Amniotic stem cell (primary cell): ENCODE results near the gene SCGN.

Experiments
- DNase-seq: peaks from one replicate; lab custom pipeline; 2025; lab: John Stamatoyannopoulos, UW

Gene SCGN

GRCh38 chr6:25640891-25641290 lies 11.1 kb upstream of the SCGN start:
- no peak for DNase-seq

GRCh38 chr6:25641377-25641776 lies 10.6 kb upstream of the SCGN start:
- no peak for DNase-seq

GRCh38 chr6:25641940-25642666 lies 9.9 kb upstream of the SCGN start:
- no peak for DNase-seq

- no peak for DNase-seq
Measured at GRCh38 chr6:25642667-25643328, 9.2 kb upstream of the SCGN start.

- no peak for DNase-seq
Measured at GRCh38 chr6:25645916-25646315, 6.1 kb upstream of the SCGN start.

- no peak for DNase-seq
Measured at GRCh38 chr6:25649611-25650010, 2.4 kb upstream of the SCGN start.

GRCh38 chr6:25655723-25656122 lies 3.7 kb downstream of the SCGN start:
- no peak for DNase-seq

- no peak for DNase-seq
Measured at GRCh38 chr6:25659633-25660368, 7.8 kb downstream of the SCGN start.

GRCh38 chr6:25660512-25660911 lies 8.5 kb downstream of the SCGN start:
- no peak for DNase-seq

GRCh38 chr6:25661129-25661779 lies 9.2 kb downstream of the SCGN start:
- DNase-seq, result no peak

GRCh38 chr6:25665455-25665854 lies 13.4 kb downstream of the SCGN start:
- DNase-seq, result no peak

- no peak for DNase-seq
Measured at GRCh38 chr6:25669413-25669812, 17.4 kb downstream of the SCGN start.

- DNase-seq, result no peak
Measured at GRCh38 chr6:25670208-25670607, 18.2 kb downstream of the SCGN start.

- DNase-seq, result no peak
Measured at GRCh38 chr6:25670793-25671513, 18.9 kb downstream of the SCGN start.

- DNase-seq, result no peak
Measured at GRCh38 chr6:25671652-25672051, 19.6 kb downstream of the SCGN start.

- no peak for DNase-seq
Measured at GRCh38 chr6:25675167-25675566, 23.2 kb downstream of the SCGN start.

GRCh38 chr6:25676775-25677174 lies 24.8 kb downstream of the SCGN start:
- DNase-seq, result no peak

- DNase-seq, result no peak
Measured at GRCh38 chr6:25681848-25682247, 29.8 kb downstream of the SCGN start.

GRCh38 chr6:25682324-25682723 lies 30.3 kb downstream of the SCGN start:
- no peak for DNase-seq

- no peak for DNase-seq
Measured at GRCh38 chr6:25684565-25684964, 32.5 kb downstream of the SCGN start.

GRCh38 chr6:25685251-25685650 lies 33.2 kb downstream of the SCGN start:
- no peak for DNase-seq

GRCh38 chr6:25685896-25686295 lies 33.9 kb downstream of the SCGN start:
- no peak for DNase-seq
